GM12801 (cell line): ENCODE data around the gene FDXACB1.

Experiments
- CTCF ChIP-seq: IDR thresholded peaks from one replicate; pipeline ENCODE4 v1.5.1; 2011; ENCODE audit warnings: control low read depth; ENCODE audit not compliant: insufficient read length; ENCODE audit errors: extremely low read depth

The FDXACB1 gene

GRCh38 chr11:111826322-111826950 lies 52.5 kb downstream of the FDXACB1 start:
- TF ChIP-seq CTCF: no peak
